ENCODE results near the gene TMC4. TPM values are rescaled to one million over a fixed set of nuclear protein-coding genes. Genes with fewer than 3 reads are reported as not detected.
A peak's percentile ranks its signal among the peaks of the same experiment; 100 is the strongest.

TMC4 gene
- polyA plus RNA-seq, 1 of the 3 experiments (the other 2 are of a cell fraction), result 2.8 TPM

DNA sequence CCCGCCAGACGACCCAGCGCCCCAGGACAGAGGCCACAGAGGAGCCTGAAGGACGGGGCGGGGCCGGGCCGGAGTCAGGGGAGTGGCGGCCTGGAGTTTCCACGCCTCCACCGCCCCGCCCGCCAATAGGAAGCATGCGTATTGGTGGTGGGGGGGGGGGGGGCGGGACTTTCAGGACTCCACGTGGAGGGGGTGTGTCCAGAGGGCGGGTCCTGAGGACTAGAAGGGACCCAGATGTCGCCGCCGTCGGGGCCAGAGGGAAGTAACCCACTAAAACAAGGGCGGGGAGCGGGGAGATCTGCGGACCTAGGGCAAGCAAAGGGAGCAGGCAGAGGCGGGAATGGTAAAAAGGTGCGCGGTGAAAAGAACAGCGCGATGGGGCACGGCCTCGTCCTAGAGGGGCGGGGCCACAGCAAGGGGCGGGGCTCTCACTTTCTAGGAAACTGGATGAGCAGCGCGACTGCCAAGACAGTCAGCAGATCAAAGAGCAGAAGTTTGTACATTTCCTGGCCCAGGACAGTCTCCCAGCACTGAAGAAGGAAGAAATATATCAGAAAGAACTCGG, 10.6 kb downstream of the TMC4 start:
- Histone ChIP-seq H3K9ac (no peak overlapping the region), H2AFZ (ENCODE audit: low read depth) (no peak overlapping the region), H3K27me3 (ENCODE audit: insufficient read depth) (no peaks in the 10 kb centered on the region), H3K79me2 (ENCODE audit: insufficient read depth) (peaks cover 19% of the 10 kb centered on the region; the same call in 1 of the 2 replicates), H3K4me2 (0 out of 2 replicates have a peak overlapping the region, but pooled peaks have one; percentile 19), H3K27ac (ENCODE audit: low read depth in 2 of 2, low read length in 1 of 2) (no peak overlapping the region), H4K20me1 (ENCODE audit: insufficient read depth) (no peaks in the 10 kb centered on the region), H3K9me2 (no peaks in the 10 kb centered on the region), H3K36me3 (replicated peaks in 1 of 2; ENCODE audit: control insufficient read depth in 1 of 2, insufficient read depth in 2 of 2, low read length in 1 of 2) (peaks cover 0 to 8% of the 10 kb centered on the region in 2 experiments), H3F3A (replicated peaks; ENCODE audit: insufficient read depth) (no peaks in the 10 kb centered on the region), H3K4me1 (ENCODE audit: control insufficient read depth in 1 of 2, insufficient read depth in 2 of 2, low read depth in 1 of 2, low read length in 1 of 2) (peaks cover 7 to 19% of the 10 kb centered on the region in 2 experiments; a peak in 2 of 4 replicates), H3K9me3 (no peaks in the 10 kb centered on the region), H3K4me3 (ENCODE audit: low read depth in 2 of 2, low read length in 1 of 2) (peak overlapping the region; percentile 33 to 43; a peak in 3 of 4 replicates)
- WGBS (ENCODE audit: low lambda C conversion rate), result 35% methylated on average over 19 of the region's 35 CpGs
- DNase-seq, result peak; percentile 79
- CTCF ChIA-PET, result no interaction called here
- TF ChIP-seq RXRA (IDR thresholded peaks at IDR 0.05; ENCODE audit: borderline replicate concordance, low read depth), result no peak
- no peak for TF ChIP-seq SMC3 (IDR thresholded peaks at IDR 0.05; ENCODE audit: low read depth, low read length)
- TF ChIP-seq, protein P1, sequence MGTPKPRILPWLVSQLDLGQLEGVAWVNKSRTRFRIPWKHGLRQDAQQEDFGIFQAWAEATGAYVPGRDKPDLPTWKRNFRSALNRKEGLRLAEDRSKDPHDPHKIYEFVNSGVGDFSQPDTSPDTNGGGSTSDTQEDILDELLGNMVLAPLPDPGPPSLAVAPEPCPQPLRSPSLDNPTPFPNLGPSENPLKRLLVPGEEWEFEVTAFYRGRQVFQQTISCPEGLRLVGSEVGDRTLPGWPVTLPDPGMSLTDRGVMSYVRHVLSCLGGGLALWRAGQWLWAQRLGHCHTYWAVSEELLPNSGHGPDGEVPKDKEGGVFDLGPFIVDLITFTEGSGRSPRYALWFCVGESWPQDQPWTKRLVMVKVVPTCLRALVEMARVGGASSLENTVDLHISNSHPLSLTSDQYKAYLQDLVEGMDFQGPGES (IDR thresholded peaks at IDR 0.05; ENCODE audit: low read depth, low read length), result no peak
- TF ChIP-seq, protein P2, sequence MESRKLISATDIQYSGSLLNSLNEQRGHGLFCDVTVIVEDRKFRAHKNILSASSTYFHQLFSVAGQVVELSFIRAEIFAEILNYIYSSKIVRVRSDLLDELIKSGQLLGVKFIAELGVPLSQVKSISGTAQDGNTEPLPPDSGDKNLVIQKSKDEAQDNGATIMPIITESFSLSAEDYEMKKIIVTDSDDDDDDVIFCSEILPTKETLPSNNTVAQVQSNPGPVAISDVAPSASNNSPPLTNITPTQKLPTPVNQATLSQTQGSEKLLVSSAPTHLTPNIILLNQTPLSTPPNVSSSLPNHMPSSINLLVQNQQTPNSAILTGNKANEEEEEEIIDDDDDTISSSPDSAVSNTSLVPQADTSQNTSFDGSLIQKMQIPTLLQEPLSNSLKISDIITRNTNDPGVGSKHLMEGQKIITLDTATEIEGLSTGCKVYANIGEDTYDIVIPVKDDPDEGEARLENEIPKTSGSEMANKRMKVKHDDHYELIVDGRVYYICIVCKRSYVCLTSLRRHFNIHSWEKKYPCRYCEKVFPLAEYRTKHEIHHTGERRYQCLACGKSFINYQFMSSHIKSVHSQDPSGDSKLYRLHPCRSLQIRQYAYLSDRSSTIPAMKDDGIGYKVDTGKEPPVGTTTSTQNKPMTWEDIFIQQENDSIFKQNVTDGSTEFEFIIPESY (IDR thresholded peaks at IDR 0.05; ENCODE audit: borderline replicate concordance, low read depth), result no peak
- TF ChIP-seq, protein P3, sequence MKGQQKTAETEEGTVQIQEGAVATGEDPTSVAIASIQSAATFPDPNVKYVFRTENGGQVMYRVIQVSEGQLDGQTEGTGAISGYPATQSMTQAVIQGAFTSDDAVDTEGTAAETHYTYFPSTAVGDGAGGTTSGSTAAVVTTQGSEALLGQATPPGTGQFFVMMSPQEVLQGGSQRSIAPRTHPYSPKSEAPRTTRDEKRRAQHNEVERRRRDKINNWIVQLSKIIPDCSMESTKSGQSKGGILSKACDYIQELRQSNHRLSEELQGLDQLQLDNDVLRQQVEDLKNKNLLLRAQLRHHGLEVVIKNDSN (IDR thresholded peaks at IDR 0.05; ENCODE audit: borderline replicate concordance, low read depth), result no peak
- TF ChIP-seq MEF2A (IDR thresholded peaks at IDR 0.05; ENCODE audit: borderline replicate concordance, low read depth), result no peak
- no peak for TF ChIP-seq EP300 (IDR thresholded peaks at IDR 0.05; ENCODE audit: borderline replicate concordance in 1 of 2, low read depth in 1 of 2, low read length in 1 of 2)
- TF ChIP-seq, protein P4, sequence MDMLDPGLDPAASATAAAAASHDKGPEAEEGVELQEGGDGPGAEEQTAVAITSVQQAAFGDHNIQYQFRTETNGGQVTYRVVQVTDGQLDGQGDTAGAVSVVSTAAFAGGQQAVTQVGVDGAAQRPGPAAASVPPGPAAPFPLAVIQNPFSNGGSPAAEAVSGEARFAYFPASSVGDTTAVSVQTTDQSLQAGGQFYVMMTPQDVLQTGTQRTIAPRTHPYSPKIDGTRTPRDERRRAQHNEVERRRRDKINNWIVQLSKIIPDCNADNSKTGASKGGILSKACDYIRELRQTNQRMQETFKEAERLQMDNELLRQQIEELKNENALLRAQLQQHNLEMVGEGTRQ (IDR thresholded peaks at IDR 0.05; ENCODE audit: borderline replicate concordance, low read depth, low read length), result no peak
- no peak for TF ChIP-seq GATA2 (CRISPR knock-in tag; IDR thresholded peaks at IDR 0.05)
- TF ChIP-seq, protein P5, sequence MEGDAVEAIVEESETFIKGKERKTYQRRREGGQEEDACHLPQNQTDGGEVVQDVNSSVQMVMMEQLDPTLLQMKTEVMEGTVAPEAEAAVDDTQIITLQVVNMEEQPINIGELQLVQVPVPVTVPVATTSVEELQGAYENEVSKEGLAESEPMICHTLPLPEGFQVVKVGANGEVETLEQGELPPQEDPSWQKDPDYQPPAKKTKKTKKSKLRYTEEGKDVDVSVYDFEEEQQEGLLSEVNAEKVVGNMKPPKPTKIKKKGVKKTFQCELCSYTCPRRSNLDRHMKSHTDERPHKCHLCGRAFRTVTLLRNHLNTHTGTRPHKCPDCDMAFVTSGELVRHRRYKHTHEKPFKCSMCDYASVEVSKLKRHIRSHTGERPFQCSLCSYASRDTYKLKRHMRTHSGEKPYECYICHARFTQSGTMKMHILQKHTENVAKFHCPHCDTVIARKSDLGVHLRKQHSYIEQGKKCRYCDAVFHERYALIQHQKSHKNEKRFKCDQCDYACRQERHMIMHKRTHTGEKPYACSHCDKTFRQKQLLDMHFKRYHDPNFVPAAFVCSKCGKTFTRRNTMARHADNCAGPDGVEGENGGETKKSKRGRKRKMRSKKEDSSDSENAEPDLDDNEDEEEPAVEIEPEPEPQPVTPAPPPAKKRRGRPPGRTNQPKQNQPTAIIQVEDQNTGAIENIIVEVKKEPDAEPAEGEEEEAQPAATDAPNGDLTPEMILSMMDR (IDR thresholded peaks at IDR 0.05), result no peak
- no peak for TF ChIP-seq TEAD4 (IDR thresholded peaks at IDR 0.05; ENCODE audit: borderline replicate concordance, insufficient read depth)
- TF ChIP-seq NFIC (IDR thresholded peaks at IDR 0.05; ENCODE audit: borderline replicate concordance), result no peak
- no peak for TF ChIP-seq JUND (IDR thresholded peaks at IDR 0.05)
- no peak for TF ChIP-seq FOXJ3 (CRISPR knock-in tag; IDR thresholded peaks at IDR 0.05)
- TF ChIP-seq POLR2AphosphoS5 (IDR thresholded peaks at IDR 0.05; ENCODE audit: low read depth, low read length), result no peak
- no peak for TF ChIP-seq FOXM1 (IDR thresholded peaks at IDR 0.05; ENCODE audit: low read depth)
- TF ChIP-seq, protein P6, sequence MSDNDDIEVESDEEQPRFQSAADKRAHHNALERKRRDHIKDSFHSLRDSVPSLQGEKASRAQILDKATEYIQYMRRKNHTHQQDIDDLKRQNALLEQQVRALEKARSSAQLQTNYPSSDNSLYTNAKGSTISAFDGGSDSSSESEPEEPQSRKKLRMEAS (IDR thresholded peaks at IDR 0.05; ENCODE audit: low read depth), result no peak
- no peak for TF ChIP-seq FOSL2 (IDR thresholded peaks at IDR 0.05; ENCODE audit: borderline replicate concordance, low read depth)
- TF ChIP-seq RFX5 (IDR thresholded peaks at IDR 0.05; ENCODE audit: low read length), result no peak
- POLR2A ChIA-PET, result no interaction called here

All from SK-N-SH (cell line).